MM.1S (cell line): ENCODE measurements around the gene TYW1B.
"Not testable (repeated sequence)": the region's sequence is repeated elsewhere in the genome, so short reads cannot be mapped to it uniquely, and the experiment has no call there.

Experiments used
- EZH2 ChIP-seq: fragments of 300-600 bp; sonication (generic); optimal IDR thresholded peaks from 2 replicates; pipeline ENCODE3; 2017; ENCODE audit warnings: low read depth, mild to moderate bottlenecking, antibody characterized with exemption, low read length, mixed read lengths
- TF ChIP-seq, protein P1 (sequence below): fragments of 300-600 bp; sonication (generic); IDR thresholded peaks from 2 replicates; pipeline ENCODE4 v1.5.1; 2016; ENCODE audit warnings: antibody characterized with exemption, low read length, mixed read lengths

DNA sequence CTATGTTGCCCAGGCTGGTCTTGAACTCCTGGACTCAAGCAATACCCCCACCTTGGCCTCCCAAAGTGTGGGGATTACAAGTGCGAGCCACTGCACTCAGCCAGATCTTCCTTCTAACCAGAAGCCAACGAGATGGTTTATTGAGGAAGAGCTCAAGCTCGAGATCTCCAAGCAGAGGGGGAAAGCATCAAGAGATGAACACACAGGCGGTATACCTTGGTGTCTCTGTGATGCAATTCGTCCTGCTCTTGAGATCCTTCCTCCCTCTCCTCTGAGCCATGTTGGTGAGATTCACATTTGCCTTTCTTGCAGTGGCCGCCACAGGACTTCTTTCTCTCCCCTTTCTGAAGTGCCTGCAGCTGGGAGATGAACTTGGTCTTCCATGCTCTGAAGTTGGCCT lies 21.1 kb downstream of the TYW1B start:
- TF ChIP-seq, protein P1, sequence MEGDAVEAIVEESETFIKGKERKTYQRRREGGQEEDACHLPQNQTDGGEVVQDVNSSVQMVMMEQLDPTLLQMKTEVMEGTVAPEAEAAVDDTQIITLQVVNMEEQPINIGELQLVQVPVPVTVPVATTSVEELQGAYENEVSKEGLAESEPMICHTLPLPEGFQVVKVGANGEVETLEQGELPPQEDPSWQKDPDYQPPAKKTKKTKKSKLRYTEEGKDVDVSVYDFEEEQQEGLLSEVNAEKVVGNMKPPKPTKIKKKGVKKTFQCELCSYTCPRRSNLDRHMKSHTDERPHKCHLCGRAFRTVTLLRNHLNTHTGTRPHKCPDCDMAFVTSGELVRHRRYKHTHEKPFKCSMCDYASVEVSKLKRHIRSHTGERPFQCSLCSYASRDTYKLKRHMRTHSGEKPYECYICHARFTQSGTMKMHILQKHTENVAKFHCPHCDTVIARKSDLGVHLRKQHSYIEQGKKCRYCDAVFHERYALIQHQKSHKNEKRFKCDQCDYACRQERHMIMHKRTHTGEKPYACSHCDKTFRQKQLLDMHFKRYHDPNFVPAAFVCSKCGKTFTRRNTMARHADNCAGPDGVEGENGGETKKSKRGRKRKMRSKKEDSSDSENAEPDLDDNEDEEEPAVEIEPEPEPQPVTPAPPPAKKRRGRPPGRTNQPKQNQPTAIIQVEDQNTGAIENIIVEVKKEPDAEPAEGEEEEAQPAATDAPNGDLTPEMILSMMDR, result not testable (repeated sequence)
- TF ChIP-seq EZH2, result not testable (repeated sequence)
